Prostate gland (tissue), 2 donors: ENCODE data around the gene PHF3. TPM values are rescaled to one million over a fixed set of nuclear protein-coding genes. Genes with fewer than 3 reads are reported as not detected.
"Not testable (repeated sequence)": the region's sequence is repeated elsewhere in the genome, so short reads cannot be mapped to it uniquely, and the experiment has no call there.

ENCODE experiments used
- DNase-seq: peaks from one replicate; pipeline ENCODE4 v3.0.0-alpha.2; 2019; ENCODE audit warnings: low spot score
- H3K27ac ChIP-seq, 2 donors: fragments of 200-600 bp; sonication (generic); 2 replicates each; pipeline ENCODE4 v1.5.1; 2017 to 2019
- H3K27me3 ChIP-seq: fragments of 200-600 bp; sonication (generic); replicated peaks from 2 replicates; pipeline ENCODE4 v1.5.1; 2019; ENCODE audit not compliant: insufficient read depth
- H3K36me3 ChIP-seq, 2 donors: fragments of 200-600 bp; sonication (generic); 1 replicate in 1 of 2; 2 replicates in 1 of 2; pipeline versions ENCODE4 v1.5.1 to v1.8.1; 2017 to 2019
- H3K4me1 ChIP-seq: fragments of 200-600 bp; sonication (generic); replicated peaks from 2 replicates; pipeline ENCODE4 v1.5.1; 2019
- H3K4me3 ChIP-seq, 2 donors: fragments of 200-600 bp; sonication (generic); 2 replicates each; pipeline ENCODE4 v1.5.1; 2017 to 2019
- H3K9me3 ChIP-seq: fragments of 200-600 bp; sonication (generic); 2 replicates; pipeline ENCODE4 v1.5.1; 2017
- POLR2A ChIP-seq: fragments of 450-650 bp; IDR thresholded peaks from one replicate; pipeline ENCODE4 v1.6.1; 2016; ENCODE audit warnings: antibody characterized with exemption, mild to moderate bottlenecking
- POLR2AphosphoS5 ChIP-seq: sonication (generic); formaldehyde crosslinking; IDR thresholded peaks from one replicate; pipeline ENCODE4 v1.6.1; 2017; ENCODE audit warnings: antibody characterized with exemption
- WGBS: methylation state at CpG from one replicate; pipeline ENCODE4 v1.1.5; 2018; 5-methylcytosine and 5-hydroxymethylcytosine counted together
- intact Hi-C: fragments of 100-400 bp; cut with DNase I; formaldehyde crosslinking; loops from one replicate; pipeline ENCODE4 v1.14.2; 2022
- total RNA-seq, 2 donors: library from RNA; depleted of rRNA; stranded (reverse); fragments of >200 nt; gene quantifications; one replicate each; pipeline ENCODE4 v1.1.0, GENCODE V29; 2016
- TF ChIP-seq, protein P1 (sequence below), 4 experiments: fragments of 200-600 bp in 2 of 4; fragments of 450-650 bp in 2 of 4; sonication (generic) in 2 of 4; IDR thresholded peaks; 1 replicate in 3 of 4; 2 replicates in 1 of 4; pipeline ENCODE4 v1.5.1; 2016 to 2019; ENCODE audit warnings: antibody characterized with exemption in 4 of 4, mild to moderate bottlenecking in 2 of 4, moderate library complexity in 2 of 4

Gene PHF3
- total RNA-seq, 2 donors from 2014 or later: 47.6 to 63.9 TPM

- DNase-seq: no peak
- no peaks in the 10 kb centered on the region for H3K36me3 ChIP-seq
- H3K27ac ChIP-seq: no peak overlapping the region
- no peak for TF ChIP-seq POLR2A
- TF ChIP-seq POLR2AphosphoS5: no peak
- TF ChIP-seq, protein P1, sequence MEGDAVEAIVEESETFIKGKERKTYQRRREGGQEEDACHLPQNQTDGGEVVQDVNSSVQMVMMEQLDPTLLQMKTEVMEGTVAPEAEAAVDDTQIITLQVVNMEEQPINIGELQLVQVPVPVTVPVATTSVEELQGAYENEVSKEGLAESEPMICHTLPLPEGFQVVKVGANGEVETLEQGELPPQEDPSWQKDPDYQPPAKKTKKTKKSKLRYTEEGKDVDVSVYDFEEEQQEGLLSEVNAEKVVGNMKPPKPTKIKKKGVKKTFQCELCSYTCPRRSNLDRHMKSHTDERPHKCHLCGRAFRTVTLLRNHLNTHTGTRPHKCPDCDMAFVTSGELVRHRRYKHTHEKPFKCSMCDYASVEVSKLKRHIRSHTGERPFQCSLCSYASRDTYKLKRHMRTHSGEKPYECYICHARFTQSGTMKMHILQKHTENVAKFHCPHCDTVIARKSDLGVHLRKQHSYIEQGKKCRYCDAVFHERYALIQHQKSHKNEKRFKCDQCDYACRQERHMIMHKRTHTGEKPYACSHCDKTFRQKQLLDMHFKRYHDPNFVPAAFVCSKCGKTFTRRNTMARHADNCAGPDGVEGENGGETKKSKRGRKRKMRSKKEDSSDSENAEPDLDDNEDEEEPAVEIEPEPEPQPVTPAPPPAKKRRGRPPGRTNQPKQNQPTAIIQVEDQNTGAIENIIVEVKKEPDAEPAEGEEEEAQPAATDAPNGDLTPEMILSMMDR (IDR thresholded peaks at IDR 0.05): no peak
- no peaks in the 10 kb centered on the region for H3K4me1 ChIP-seq
- no peaks in the 10 kb centered on the region for H3K27me3 ChIP-seq
- H3K4me3 ChIP-seq: no peak overlapping the region
- intact Hi-C loops: no loop called here
- 86% methylated on average over 2 of the region's 2 CpGs for WGBS
- no peaks in the 10 kb centered on the region for H3K9me3 ChIP-seq
These were observed 114.8 kb downstream of the PHF3 start for GRCh38 chr6:63750400-63750799.

- intact Hi-C loops, H3K9me3 ChIP-seq, H3K27me3 ChIP-seq: not testable (repeated sequence)
These were observed 121.7 kb downstream of the PHF3 start for GRCh38 chr6:63757275-63757674.

GRCh38 chr6:63757826-63758225, 122.2 kb downstream of the PHF3 start:
- DNase-seq: no peak
- Histone ChIP-seq H3K9me3 (no peaks in the 10 kb centered on the region), H3K4me3 (no peak overlapping the region), H3K36me3 (no peaks in the 10 kb centered on the region), H3K27ac (no peak overlapping the region), H3K4me1 (no peaks in the 10 kb centered on the region), H3K27me3 (no peaks in the 10 kb centered on the region)
- 89% methylated on average over 1 of the region's 1 CpG for WGBS
- intact Hi-C loops: no loop called here
- TF ChIP-seq, protein P1 (IDR thresholded peaks at IDR 0.05): no peak
- TF ChIP-seq POLR2A (no peak), POLR2AphosphoS5 (no peak)

More at GRCh38 chr6:63757275-63757674, 121.7 kb downstream of the PHF3 start:
- H3K27ac ChIP-seq, H3K4me1 ChIP-seq, H3K4me3 ChIP-seq, H3K36me3 ChIP-seq, DNase-seq: not testable (repeated sequence)

DNA sequence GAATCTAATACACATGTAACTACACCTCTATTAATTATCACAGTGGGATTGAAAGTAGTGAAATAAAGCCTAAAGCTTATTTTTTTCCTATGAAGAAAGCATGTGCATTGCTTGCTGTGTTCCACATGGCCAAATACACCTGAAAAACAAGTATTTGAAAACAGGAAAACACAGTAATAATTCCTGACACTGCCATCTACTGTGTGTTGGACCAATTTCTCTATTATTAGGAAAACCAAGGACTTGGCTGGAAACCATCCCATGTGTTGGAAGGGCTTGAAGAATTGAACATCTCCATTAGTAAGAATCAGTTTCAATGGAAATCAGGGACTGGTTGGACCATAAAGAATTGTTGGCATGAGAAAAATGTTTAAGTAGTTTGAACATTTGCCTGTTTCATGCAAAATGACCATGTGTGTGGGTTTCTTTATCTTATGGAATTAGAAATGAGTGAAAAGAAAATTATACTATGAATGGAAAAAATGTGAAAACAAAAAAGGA, 124.1 kb downstream of the PHF3 start:
- TF ChIP-seq, protein P1 (IDR thresholded peaks at IDR 0.05): no peak
- TF ChIP-seq POLR2AphosphoS5 (no peak), POLR2A (no peak)
- no peaks in the 10 kb centered on the region for H3K27me3 ChIP-seq
- no peak overlapping the region for H3K4me3 ChIP-seq
- intact Hi-C loops: loop anchor here (5.0 kb wide), 1 partner anchor 407 kb away; no protein-coding TSS in a partner anchor
- no peaks in the 10 kb centered on the region for H3K4me1 ChIP-seq
- H3K27ac ChIP-seq: no peak overlapping the region
- no peaks in the 10 kb centered on the region for H3K36me3 ChIP-seq
- no peak for DNase-seq
- H3K9me3 ChIP-seq: no peaks in the 10 kb centered on the region

DNA sequence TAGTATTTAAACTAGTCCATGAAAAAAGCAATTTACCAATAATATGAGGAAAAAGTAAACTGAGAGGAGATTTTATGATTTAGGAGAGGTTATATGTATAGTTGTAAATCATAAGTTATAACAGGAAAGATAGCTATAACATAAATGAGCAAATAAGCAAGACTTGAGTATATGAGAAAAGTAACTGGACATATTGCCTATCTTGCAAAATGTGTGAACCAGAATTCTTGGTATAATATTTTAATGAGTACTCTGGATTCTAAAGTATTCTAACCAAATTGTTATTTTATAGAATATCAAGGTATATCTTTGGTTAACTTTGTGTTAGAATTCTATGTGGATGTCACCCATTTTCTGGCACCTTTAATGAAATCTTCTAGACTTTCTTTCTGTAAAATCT, 124.6 kb downstream of the PHF3 start:
- Histone ChIP-seq H3K27ac (no peak overlapping the region), H3K36me3 (no peaks in the 10 kb centered on the region), H3K4me3 (no peak overlapping the region), H3K27me3 (no peaks in the 10 kb centered on the region), H3K4me1 (no peaks in the 10 kb centered on the region), H3K9me3 (no peaks in the 10 kb centered on the region)
- intact Hi-C loops: loop anchor here (5.0 kb wide), 1 partner anchor 408 kb away; no protein-coding TSS in a partner anchor
- TF ChIP-seq, protein P1 (IDR thresholded peaks at IDR 0.05): no peak
- TF ChIP-seq POLR2AphosphoS5: no peak
- TF ChIP-seq POLR2A: no peak
- no peak for DNase-seq
